ENCODE data around the gene DEPDC4. TPM values are rescaled to one million over a fixed set of nuclear protein-coding genes. Genes with fewer than 3 reads are reported as not detected.
A peak's percentile ranks its signal among the peaks of the same experiment; 100 is the strongest.

Gene DEPDC4
- total and polyA plus RNA-seq, 2 donors (not counting 1 experiment from before 2014, with no cell fraction given): 1.2 to 1.9 TPM

GRCh38 chr12:100207311-100207710 lies 59.6 kb downstream of the DEPDC4 start:
- Histone ChIP-seq H3K27ac (ENCODE audit: insufficient read depth, low read length) (no peak overlapping the region), H3K4me3 (replicated peaks in 1 of 4; ENCODE audit: control extremely low read depth in 1 of 4, insufficient read depth in 1 of 4, low read depth in 3 of 4, low read length in 4 of 4) (no peak overlapping the region), H2AFZ (ENCODE audit: low read length) (no peak overlapping the region), H3K9me3 (ENCODE audit: control insufficient read depth, insufficient read depth, low read depth, low read length) (no peaks in the 10 kb centered on the region), H4K20me1 (ENCODE audit: control insufficient read depth, extremely low read depth, insufficient read depth, low read length) (no peaks in the 10 kb centered on the region), H3K4me2 (ENCODE audit: extremely low read depth, insufficient read depth, low read length) (no peak overlapping the region), H3K36me3 (ENCODE audit: control insufficient read depth, insufficient read depth, low read length) (peaks cover 3% of the 10 kb centered on the region), H3K4me1 (ENCODE audit: control insufficient read depth, extremely low read depth, insufficient read depth, low read length) (no peaks in the 10 kb centered on the region), H3K9ac (ENCODE audit: insufficient read depth, low read length) (no peak overlapping the region), H3K79me2 (ENCODE audit: control insufficient read depth, insufficient read depth, low read length) (peaks cover 7% of the 10 kb centered on the region), H3K27me3 (ENCODE audit: control insufficient read depth, insufficient read depth, low read length) (no peaks in the 10 kb centered on the region)
- DNase-seq (ENCODE audit: low read depth in 2 of 2): no peak
- TF ChIP-seq EZH2 (IDR thresholded peaks at IDR 0.05; ENCODE audit: low read length, missing control alignments): no peak

GRCh38 chr12:100201604-100202423 lies 65.1 kb downstream of the DEPDC4 start:
- peak overlapping the region; percentile 78 for H3K4me2 ChIP-seq (ENCODE audit: extremely low read depth, insufficient read depth, low read length)
- peaks cover 2% of the 10 kb centered on the region for H3K4me1 ChIP-seq (ENCODE audit: control insufficient read depth, extremely low read depth, insufficient read depth, low read length)
- H4K20me1 ChIP-seq (ENCODE audit: control insufficient read depth, extremely low read depth, insufficient read depth, low read length): no peaks in the 10 kb centered on the region
- H3K9ac ChIP-seq (ENCODE audit: insufficient read depth, low read length): no peak overlapping the region
- peak overlapping the region; percentile 82 to 97 (median 86) for H3K4me3 ChIP-seq (replicated peaks in 1 of 4; ENCODE audit: control extremely low read depth in 1 of 4, insufficient read depth in 1 of 4, low read depth in 3 of 4, low read length in 4 of 4)
- DNase-seq (ENCODE audit: low read depth in 2 of 2): no peak
- H3K79me2 ChIP-seq (ENCODE audit: control insufficient read depth, insufficient read depth, low read length): peaks cover 15% of the 10 kb centered on the region
- H3K9me3 ChIP-seq (ENCODE audit: control insufficient read depth, insufficient read depth, low read depth, low read length): no peaks in the 10 kb centered on the region
- H3K27me3 ChIP-seq (ENCODE audit: control insufficient read depth, insufficient read depth, low read length): no peaks in the 10 kb centered on the region
- TF ChIP-seq EZH2 (IDR thresholded peaks at IDR 0.05; ENCODE audit: low read length, missing control alignments) (no peak), CTCF (conservative IDR thresholded peaks at IDR 0.05 in 1 of 2, IDR thresholded peaks at IDR 0.05 in 1 of 2; ENCODE audit: low read depth in 1 of 2, low read length in 2 of 2) (no peak)
- peak overlapping the region; percentile 84 for H3K27ac ChIP-seq (ENCODE audit: insufficient read depth, low read length)
- H2AFZ ChIP-seq (ENCODE audit: low read length): no peak overlapping the region
- H3K36me3 ChIP-seq (ENCODE audit: control insufficient read depth, insufficient read depth, low read length): no peaks in the 10 kb centered on the region

- H3K4me3 ChIP-seq (replicated peaks in 1 of 4; ENCODE audit: control extremely low read depth in 1 of 4, insufficient read depth in 1 of 4, low read depth in 3 of 4, low read length in 4 of 4): peak within 1 kb of the TSS; percentile 82 to 97 (median 86)
- peaks cover 15% of the 10 kb centered on the region for H3K79me2 ChIP-seq (ENCODE audit: control insufficient read depth, insufficient read depth, low read length)
- peak within 1 kb of the TSS; percentile 84 for H3K27ac ChIP-seq (ENCODE audit: insufficient read depth, low read length)
- H3K9ac ChIP-seq (ENCODE audit: insufficient read depth, low read length): peak within 1 kb of the TSS; percentile 78
- H4K20me1 ChIP-seq (ENCODE audit: control insufficient read depth, extremely low read depth, insufficient read depth, low read length): no peaks in the 10 kb centered on the region
- peak within 1 kb of the TSS; percentile 93 for H3K4me2 ChIP-seq (ENCODE audit: extremely low read depth, insufficient read depth, low read length)
- H2AFZ ChIP-seq (ENCODE audit: low read length): peak within 1 kb of the TSS; percentile 98
- DNase-seq (ENCODE audit: low read depth in 2 of 2): peak; percentile 95 to 97
- H3K4me1 ChIP-seq (ENCODE audit: control insufficient read depth, extremely low read depth, insufficient read depth, low read length): peaks cover 2% of the 10 kb centered on the region
- peak in 1 of 2 donors; percentile 3 for TF ChIP-seq CTCF (conservative IDR thresholded peaks at IDR 0.05 in 1 of 2, IDR thresholded peaks at IDR 0.05 in 1 of 2; ENCODE audit: low read depth in 1 of 2, low read length in 2 of 2)
- no peak for TF ChIP-seq EZH2 (IDR thresholded peaks at IDR 0.05; ENCODE audit: low read length, missing control alignments)
- no peaks in the 10 kb centered on the region for H3K36me3 ChIP-seq (ENCODE audit: control insufficient read depth, insufficient read depth, low read length)
- H3K27me3 ChIP-seq (ENCODE audit: control insufficient read depth, insufficient read depth, low read length): no peaks in the 10 kb centered on the region
- H3K9me3 ChIP-seq (ENCODE audit: control insufficient read depth, insufficient read depth, low read depth, low read length): no peaks in the 10 kb centered on the region
Observed at GRCh38 chr12:100200463-100201181, 66.3 kb downstream of the DEPDC4 start, which contains the start of gene ACTR6. Gene ACTR6, plus strand, starts transcription at chr12:100200815. Its CDS starts 37 bp downstream, at chr12:100200852.

Measured in fibroblast of lung (primary cell).